NCI-H446 treated with DMSO at 0.1 percent for 48 hours (cell line): ENCODE data around the gene TMEM179.

Experiments
- DNase-seq: peaks from one replicate; lab custom pipeline; 2025; lab: John Stamatoyannopoulos, UW

TMEM179 gene

GRCh38 chr14:104569435-104569834 is 35.1 kb downstream of the TMEM179 start:
- DNase-seq, result no peak

DNA sequence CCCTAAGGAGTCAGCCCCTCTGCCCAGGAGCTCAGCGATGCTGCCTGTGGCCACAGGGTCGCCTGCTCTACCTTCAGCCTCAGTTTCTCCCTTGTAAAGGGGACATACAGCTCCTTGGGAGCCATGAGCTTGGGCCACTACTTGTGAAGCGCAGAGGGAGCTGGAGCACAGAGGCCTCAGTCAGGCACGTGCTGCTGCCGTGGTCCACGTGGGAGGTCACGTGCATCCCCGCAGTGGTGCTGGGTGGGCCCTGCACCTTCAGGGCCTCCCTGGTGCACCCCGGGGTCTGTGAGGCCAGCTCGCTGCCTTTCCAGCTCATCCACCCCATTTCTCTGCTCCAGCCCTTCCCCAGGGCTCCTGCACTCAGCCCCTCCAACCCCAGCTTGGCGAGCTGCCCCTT is 36.0 kb downstream of the TMEM179 start:
- DNase-seq, result no peak

DNA sequence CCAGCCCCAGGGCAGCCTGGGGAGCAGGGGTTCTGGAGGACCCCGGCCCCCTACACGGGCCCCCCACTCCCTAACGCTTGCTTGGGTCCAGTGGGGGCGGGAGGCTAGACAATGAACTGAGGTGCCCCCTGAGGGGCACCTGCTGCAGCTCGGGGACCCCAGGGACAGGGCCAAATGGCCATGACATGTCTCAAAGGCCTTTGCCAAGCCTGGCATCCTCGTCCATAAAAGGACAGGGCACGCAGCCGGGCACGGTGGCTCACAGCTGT is 36.7 kb downstream of the TMEM179 start:
- no peak for DNase-seq

DNA sequence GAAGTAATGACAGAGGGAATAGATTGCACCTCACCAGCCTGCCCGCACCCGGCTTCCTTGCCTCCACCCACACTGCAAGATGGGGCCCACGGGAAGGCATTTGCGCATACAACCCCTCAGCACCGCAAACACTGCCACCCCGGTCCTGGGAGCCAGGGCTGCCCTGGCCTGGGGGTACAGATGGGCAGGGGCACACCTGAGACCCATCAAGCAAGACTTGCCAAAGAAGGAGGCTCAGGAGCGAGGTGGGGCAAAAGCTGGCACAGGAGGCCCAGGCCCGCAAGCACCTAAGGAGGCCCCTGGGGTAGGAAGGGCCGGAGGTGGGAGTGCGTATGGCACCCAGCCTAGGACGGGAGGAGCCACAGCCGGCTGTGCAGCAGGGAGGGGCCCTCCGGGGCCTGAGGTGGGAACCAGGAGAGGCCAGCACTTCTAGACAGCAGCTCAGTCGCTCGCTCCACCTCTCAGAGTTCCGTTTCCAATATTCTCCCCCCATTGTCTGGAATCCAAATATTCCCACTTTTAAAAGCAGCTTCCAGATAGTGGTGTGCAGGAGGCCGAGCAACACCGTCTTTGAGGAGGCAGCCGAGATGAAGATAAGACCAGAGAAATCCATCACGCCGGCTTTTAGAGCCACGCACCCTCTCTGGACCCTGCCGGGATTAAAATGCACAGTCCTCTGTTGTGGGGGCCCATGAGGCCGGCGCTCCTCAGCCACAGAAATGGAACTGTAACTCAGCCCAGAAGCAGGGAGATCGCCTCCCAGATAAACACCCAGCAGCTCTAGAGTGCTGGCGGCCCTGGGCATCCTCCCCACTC is 37.2 kb downstream of the TMEM179 start:
- no peak for DNase-seq

DNA sequence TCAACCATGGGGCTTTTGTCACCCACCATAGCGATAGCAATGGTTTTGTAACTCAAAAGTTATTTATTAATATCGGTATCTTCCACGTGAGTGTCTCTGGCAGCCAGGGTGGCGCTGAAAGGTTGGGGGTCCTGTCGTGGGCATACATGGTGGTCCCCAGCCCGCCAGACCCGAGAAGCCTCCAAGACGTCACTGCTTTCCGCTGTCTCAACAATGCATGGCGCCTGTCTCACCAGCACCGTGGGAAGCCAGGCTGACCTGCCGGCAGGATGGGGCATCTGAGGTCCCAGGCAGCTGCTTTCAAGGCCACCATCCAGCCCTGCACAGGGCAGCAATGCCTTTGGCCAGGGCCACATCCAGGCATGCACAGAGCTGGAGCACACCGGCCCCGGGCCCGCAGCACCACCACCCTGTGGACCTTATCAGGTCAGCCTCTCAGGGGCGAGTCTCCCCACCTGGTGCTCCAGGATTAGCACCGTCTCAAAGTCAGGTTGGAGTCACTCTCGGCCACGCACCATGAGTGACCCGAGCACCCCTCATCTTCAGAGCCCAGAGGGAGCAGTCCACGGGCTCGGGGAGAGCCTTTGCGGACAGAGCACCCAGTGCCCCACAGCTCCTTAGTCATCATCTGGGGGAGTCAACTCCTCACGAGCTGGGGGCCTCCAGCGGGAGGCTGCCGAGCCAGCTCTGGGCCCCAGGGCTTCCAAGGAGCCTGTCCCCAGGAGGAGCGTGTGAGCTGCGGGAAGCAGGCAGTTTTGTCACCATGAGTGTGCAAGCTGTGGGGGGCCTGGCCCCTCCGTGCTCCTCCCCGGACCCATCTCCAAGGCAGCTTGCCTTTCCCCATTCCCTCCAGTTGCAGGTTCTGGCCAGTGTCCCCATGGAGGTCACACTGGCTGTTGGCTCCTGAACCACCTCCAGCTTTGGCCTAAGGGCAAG is 39.6 kb downstream of the TMEM179 start:
- DNase-seq, result no peak

- peak; percentile 76 for DNase-seq
Measured at GRCh38 chr14:104563742-104564615, 40.6 kb downstream of the TMEM179 start.

DNA sequence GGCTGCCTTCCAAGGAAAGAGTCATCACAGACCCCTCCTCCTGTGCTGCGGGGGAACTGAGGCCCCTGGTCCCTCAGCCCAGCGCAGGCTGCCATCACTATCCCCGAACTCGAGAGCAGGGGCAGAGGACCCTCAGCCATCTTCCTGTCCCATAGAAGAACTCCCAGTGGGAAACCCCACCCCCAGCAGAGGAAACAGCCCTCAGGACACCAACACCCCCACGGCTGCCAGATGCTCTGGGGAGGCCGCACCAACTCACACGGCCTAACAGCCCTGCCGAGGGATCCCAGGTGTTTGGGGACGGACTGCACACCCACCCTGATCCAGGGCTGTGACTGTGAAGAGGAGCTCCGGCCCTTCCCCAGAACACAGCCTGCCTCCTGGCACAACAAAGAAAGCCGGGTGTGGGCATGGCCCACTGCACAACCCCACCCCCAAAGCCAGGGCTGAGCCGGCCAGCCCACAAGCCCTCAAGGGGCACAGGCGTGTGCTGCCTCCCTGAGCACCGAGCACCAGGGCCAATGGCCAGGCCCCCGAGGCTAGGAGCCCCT is 41.3 kb downstream of the TMEM179 start:
- DNase-seq, result peak; percentile 87

- no peak for DNase-seq
Measured at GRCh38 chr14:104562606-104563005, 42.0 kb downstream of the TMEM179 start.

DNA sequence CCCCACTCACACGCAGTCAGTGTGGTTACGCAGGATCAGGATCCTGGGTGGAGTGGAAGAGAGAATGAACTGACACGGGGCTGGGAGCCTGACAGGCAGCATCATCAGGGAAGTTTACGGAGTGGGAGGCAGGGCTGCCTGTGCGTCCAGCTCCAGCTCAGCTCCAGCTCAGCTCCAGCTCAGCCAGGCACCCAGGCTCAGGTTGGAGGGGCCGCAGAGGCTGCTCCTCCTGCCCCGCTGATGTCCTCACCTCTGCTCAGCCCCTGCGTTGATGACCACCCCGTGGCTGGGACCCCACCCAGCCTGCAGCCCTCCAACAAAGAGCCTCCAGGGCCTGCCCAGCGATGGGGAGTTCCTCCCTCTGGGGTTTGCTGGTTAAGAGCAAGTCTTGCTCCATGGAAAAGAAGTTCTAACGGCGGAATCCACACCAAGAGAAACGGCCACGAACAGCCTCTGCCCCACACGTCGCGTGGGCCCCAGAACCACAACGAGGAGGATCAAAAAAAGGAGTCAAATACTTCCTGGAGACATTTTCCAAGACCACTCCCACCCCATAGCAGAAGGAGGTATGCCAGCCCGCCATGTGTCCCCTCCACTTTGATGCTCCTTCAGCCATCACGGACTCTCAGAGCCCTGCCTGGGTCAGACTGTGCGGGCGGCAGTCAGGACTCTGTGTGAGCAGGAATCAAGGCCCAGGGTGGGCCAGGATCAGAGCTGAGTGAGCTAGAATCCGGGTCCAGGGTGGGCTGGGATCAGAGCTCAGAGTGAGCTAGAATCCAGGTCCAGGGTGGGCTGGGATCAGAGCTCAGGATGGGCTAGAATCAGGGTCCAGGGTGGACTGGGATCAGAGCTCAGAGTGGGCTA is 42.7 kb downstream of the TMEM179 start:
- DNase-seq, result no peak

GRCh38 chr14:104561124-104561557 is 43.4 kb downstream of the TMEM179 start:
- no peak for DNase-seq

DNA sequence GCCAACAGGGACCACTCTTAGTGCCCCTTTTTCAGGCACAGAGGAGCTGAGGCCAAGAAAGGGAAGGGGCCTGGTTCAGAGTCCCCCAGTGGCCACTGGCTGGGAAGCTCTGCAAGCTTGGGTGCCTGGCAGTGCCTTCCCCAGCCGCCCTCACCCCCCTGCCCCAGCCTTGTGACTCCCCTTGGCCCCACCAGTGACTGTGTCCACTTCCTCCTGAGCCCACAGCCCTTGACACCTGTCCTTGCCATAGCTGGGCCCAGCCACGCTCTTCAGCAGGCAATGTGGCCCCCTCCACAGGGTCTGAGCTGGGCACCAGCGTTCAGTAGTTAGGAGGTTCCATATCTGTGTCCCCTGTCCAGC is 44.0 kb downstream of the TMEM179 start:
- no peak for DNase-seq

- peak; percentile 63 for DNase-seq
Measured at GRCh38 chr14:104559804-104560585, 44.6 kb downstream of the TMEM179 start.

GRCh38 chr14:104559028-104559803 is 45.4 kb downstream of the TMEM179 start:
- no peak for DNase-seq

DNA sequence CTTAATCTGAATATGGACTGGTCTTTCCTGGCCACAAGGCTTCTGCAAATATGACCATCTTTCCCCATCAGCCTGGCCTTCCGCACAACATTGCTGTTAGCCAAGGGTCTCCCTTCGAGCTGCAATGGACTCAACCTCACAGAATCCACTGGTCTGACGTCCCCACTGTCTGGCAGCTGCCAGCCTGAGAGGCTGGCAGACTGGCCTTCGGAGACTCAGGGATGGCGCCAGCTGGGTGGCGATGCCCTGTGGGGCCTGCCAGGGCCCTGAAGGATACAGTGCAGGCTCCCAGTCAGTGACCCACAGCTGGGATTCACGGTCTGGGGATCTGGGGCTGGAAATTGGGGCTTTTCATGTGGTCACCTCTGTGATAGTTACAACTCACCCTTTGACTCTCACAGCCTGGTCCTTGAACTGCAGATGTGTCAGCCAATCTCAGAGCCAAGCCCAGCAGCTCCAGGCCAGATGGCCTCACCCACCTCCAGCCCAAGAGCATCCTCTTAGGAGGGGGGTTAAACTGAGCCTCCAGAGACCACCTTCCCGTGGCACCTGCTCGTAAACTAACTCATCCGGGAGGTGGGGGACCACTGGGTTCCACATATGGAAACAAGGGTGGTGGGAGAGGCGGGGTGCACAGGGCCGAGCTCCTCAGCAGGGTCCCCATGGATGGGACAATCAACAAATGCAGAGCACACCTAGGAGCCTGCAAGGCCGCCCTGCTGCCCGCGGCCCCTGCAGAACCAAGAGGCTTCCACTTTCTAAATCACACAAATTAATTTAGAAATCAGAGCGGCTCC is 46.1 kb downstream of the TMEM179 start:
- DNase-seq, result no peak

DNA sequence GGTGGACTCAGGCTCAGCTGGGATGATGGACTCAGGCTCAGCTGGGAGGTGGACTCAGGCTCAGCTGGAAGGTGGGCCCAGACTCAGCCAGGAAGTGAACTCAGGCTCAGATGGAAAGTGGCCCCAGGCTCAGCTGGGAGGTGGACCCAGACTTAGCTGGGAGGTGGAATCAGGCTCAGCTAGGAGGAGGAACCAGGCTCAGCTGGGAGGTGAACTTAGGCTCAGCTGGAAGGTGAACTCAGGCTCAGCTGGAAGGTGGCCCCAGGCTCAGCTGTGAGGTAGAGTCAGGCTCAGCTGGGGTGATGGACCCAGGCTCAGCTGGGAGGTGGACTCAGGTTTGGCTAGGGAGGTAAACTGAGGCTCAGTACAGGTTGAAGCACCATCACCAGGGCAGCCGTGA is 46.8 kb downstream of the TMEM179 start:
- no peak for DNase-seq

DNA sequence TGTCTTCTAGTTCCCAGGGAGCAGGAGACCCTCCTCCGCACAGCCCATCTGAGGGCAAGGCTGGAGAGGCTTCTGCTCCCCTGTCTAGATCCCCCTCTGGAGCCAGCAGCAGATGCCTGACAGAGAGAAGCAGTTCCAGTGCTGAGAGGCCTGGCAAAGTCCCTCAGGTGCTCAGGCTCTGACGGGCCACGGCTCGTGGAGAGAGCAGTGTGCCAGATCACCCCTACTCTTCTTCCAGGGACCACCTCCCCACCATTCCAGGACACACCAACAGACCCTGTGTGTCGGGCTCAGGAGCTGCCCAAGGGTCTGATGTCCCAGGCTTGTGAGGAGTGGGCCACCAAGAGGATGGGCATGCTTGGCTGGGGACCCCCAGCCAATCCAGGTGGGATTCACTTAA is 47.5 kb downstream of the TMEM179 start:
- no peak for DNase-seq

- no peak for DNase-seq
Measured at GRCh38 chr14:104556256-104557021, 48.1 kb downstream of the TMEM179 start.
